CD4-positive, alpha-beta T cell treated with Interleukin-6 at 100 ng/mL for 8 hours (primary cell): Measurements from ENCODE around the gene NEU1.
"Not testable (repeated sequence)": the region's sequence is repeated elsewhere in the genome, so short reads cannot be mapped to it uniquely, and the experiment has no call there.

Experiments used
- DNase-seq: peaks from one replicate; pipeline ENCODE4 v3.0.0-alpha.2; 2020; ENCODE audit warnings: mixed read lengths, low spot score

Gene NEU1

DNA sequence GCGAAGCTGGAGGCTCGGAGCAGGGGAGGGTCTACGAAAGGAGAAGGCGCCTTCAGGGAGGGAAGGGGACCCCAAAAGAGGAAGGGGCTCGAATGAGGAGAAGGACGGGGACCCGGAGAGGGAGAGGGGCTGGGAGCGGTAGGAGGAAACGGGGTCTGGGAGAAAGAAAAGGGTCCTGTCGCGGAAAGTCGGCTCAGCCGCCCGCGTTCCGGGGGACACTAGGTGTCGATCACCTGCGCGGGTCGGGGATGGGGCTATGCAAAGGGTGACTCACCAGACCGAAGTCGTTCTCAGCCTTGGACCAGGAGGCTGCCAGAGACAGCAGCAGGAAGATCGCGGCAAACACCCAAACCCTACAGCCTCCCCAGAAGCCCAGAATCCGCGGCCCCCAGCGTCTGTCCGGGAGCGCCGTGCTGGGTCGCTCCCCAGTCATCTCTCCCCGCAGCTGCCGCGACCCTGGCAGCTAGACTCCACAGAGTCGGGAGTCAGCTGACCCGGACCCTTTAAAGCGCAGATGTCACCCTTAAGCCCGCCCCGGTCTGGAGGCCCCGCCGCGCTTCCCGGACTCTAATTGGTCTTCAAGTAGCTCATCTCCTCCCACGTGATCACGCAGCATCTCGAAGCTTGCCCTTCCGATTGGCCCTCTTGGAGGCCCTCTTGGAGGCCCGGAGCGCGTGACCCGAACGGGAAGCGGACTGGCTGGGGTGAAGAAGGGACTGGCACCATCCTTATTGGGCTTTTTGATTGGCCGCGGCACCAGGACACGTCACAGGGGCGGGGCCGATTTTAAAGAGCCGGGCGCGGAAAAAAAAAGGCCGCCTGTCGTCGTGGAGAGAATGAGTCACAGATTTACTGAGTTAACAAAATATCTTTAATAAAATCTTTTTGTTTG lies at the start of gene NEU1:
Gene NEU1 (minus strand): TSS at position 478 of the 892 bp plus-strand sequence. CDS start 45 bp downstream, at position 433.
- DNase-seq = peak; percentile 100

- DNase-seq = no peak
Measured at GRCh38 chr6:31911826-31912585, 49.4 kb upstream of the NEU1 start.

- not testable (repeated sequence) for DNase-seq
Measured at GRCh38 chr6:31909298-31909697, 46.7 kb upstream of the NEU1 start.

DNA sequence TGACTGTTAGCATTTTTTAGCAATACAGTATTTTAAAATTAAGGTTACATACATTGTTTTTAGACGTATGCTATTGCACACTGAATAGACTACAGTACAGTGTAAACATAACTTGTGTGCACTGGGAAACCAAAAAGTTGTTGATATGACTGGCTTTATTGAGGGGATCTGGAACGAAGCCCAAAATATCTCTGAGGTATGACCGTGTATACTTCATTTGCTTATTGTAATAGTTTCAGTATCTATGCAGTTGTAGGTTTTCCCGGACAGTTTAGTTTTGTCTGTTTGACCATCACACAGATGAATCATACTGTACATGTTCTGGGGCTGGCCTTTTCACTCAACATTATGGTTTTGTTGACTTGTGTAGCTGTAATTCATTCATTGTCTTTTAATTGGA lies 46.2 kb upstream of the NEU1 start:
- DNase-seq = no peak

DNA sequence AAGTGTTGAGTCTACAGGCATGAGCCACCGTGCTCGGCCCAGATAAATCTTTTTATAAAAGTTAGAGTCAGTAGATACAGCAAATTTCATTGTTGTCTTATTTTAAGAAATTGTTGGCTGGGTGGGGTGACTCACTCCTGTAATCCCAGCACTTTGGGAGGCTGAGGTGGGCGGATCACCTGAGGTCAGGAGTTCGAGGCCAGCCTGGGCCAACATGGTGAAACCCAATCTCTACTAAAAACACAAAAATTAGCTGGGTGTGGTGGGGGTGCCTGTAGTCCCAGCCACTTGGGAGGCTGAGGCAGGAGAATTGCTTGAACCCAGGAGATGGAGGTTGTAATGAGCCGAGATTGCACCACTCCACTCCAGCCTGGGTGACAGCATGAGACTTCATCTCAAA lies 45.6 kb upstream of the NEU1 start:
- DNase-seq = not testable (repeated sequence)

DNA sequence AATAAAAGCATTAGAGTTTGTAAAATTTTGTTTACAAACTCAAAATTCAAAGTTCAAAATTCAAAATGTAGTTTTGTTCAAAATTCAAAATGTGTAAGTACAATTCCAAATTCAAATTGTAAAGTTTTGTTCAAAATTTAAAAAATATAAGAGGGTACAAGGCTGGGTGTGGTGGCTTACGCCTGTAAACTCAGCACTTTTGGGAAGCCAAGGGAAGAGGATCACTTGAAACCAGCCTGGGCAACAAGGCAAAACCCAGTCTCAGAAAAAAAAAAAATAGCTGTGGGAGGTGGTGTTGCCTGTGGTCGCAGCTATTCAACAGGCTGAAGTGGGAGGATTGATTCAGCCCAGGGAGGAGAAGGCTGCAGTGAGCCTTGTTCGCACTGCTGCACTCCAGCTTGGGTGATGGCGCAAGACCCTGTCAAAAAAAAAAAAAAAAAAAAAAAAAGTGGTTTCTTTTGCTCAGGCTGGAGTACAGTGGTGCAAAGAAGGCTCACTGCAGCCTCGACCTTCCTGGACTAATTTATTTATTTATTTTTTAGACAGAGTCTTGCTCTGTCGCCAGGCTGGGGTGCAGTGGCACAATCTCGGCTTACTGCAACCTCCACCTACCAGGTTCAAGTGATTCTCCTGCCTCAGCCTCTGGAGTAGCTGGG lies 44.7 kb upstream of the NEU1 start:
- no peak for DNase-seq

DNA sequence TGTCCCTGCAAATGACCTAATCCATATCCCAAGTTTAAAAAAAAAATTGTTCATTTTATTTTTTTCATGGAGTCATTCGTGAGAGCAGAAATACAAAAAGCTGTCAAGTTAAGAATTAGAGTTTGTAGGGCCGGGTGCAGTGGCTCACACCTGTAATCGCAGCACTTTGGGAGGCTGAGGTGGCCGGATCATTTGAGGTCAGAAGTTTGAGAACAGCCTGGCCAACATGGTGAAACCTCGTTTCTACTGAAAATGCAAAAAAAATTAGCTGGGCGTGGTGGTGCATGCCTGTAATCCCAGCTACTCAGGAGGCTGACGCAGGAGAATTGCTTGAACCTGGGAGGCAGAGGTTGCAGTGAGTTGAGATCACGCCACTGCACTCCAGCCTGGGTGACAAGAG lies 44.1 kb upstream of the NEU1 start:
- not testable (repeated sequence) for DNase-seq

DNA sequence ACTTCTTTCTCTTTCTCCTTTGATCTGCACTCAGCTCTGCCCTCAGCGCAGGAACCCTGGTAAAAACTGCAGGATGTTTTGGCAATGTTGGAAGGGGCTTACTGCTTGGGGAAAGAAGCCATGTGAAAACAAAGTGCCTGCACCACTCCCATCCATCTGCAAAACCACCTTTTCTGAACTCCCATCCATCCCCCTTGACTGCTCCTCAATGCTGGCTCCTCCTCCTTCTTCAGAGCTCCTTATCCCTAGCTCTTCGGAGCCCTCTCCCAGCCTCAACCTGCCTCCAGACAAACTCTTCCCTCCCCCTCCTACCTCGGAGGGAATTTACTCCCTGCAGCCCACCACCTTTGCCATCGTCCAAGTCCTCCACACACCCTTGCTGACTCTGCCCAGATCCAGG lies 43.5 kb upstream of the NEU1 start:
- DNase-seq = no peak

GRCh38 chr6:31905041-31905440 lies 42.4 kb upstream of the NEU1 start:
- no peak for DNase-seq

DNA sequence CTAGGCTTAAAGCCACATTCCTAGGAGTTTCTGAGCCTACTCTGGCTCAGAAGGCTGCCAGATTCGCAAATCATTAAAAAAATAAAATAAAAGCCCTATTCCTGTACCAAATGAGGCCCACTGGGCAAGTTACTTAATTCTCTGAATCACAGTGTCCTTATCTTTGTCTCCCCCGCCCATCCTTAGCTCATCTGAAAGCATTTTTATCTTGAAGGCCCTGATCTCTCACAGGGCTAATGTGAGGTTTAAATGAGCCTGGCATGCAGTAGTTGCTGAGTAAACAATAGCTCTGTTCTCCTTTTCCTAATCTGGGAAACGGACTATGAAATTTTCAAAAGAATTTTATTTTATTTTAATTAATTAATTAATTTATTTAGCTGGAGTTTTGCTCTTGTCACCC lies 41.3 kb upstream of the NEU1 start:
- no peak for DNase-seq

DNA sequence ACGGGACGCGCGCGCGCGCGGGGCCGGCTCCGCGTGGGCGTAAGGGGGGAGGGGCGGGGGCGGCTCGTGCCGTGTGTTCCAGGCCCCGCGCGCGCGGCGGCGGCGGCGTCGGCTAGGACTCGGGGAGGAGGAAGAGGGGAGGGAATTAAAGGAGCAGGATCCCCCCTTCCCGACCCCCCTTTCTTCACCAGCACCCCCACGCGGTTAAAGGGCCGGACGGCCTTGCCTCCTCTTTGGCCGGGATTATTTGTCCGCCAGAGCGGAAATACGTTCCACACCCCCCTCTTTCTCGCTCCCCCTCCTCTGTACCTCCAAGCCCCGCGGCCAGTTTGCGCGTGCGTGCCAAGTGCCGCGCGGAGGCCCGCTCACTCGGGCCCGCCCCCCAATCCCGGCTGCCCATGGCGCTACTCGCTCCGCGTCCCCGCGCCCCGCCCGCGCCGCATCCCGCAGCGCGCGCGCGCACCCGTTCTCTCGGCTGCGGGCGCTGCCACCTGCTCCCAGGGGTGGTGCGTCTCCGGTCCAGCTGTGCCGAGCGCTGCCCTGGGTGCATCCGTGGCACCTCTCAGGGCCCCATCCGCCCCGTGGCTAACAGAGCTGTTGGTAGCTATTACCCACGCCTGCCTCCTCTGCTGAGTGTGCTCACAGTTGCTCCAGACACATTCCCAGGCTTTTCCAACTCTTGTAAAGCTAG lies 39.5 kb upstream of the NEU1 start, which contains the start of gene ZBTB12:
Gene ZBTB12 (minus strand): TSS at position 134 of the 691 bp plus-strand sequence. CDS start 781 bp downstream, outside the sequence.
- peak; percentile 86 for DNase-seq

DNA sequence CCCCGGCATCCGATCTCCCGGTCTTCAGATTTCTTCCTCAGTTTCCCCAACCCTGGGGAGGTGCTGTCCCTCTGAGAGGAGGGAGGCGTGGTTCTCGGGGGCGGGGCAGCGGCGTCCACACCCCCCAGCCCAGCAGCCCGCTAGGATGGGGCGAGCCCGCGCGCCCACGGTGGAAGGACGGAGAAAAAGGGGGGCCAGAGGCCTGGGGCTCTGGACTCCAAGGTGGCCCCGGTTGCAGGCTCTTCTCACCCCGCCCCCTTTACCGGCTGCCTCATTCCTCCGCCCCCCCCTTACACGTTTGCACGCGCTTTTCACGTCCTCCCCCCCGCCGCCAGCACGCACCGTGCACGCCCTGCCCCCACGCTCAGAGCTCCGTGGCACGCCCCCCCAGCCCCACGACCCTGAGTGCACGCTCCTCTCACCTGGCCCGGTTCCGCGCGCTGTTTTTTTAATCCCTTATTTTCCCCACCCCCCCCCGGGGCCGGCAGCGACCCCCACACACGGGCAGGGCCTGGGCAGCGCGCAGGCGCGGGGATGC lies 38.9 kb upstream of the NEU1 start:
- DNase-seq = peak; percentile 68

DNA sequence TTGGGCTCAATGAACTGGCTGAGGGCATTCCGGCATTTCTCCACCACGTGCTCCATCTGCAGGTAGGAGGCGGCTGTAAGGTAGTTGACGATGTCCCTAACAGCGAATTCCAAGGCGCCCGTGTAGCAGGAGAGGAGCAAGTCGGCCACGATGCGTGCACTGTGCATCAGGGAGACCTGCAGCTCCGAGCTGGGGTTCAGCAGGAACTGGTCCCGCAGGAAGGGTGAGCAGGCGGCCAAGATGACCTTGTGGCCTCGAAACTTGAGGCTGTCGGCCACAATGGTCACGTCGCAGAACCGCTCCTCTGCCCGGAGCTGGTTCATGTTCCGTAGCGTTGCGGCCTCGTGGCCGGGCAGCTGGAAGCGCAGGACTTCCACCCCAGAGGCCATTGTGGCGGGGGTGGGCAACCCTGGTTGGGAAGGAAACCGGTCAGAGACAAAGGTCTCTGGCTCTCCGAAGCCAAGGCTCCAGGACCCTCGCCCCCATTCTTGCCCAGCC lies 38.3 kb upstream of the NEU1 start:
- no peak for DNase-seq

DNA sequence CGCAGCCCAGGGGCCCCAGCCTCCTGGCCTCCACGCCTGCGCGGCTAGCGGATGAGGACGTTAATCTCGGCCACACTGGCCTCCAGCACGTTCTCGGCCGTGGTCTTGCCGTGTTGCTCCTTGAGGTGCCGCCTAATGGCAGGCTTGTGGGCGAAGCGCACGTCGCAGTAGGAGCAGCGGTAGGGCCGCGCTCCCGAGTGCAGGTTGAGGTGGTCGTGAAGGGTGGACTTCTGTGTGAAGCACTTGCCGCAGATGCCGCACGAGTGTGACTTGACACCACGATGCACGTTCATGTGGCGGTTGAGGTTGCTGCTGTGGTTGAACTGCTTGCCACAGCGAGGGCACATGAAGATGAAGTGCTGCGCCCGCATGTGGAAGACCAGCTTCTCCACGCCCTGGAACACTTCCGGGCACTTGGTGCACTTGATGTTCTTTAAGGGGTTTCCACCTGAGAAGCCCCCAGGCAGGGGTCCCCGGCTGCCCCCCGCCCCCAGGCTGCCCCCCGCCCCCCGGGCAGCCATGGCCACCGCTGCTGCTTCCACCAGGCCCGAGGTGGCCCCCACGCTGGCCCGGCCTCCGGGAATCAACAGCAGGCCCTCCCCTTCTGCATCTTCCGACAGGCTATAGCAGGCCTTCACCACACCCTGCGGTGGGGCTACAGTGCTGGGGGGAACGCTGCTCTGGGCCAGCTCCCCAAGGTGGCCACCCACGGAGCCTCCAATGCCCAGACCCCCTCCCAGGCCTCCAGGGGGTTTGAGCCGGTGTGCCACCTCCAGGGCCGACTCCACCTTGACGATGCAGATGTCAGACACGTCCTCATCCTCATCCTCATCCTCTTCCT lies 37.5 kb upstream of the NEU1 start:
- DNase-seq = no peak

DNA sequence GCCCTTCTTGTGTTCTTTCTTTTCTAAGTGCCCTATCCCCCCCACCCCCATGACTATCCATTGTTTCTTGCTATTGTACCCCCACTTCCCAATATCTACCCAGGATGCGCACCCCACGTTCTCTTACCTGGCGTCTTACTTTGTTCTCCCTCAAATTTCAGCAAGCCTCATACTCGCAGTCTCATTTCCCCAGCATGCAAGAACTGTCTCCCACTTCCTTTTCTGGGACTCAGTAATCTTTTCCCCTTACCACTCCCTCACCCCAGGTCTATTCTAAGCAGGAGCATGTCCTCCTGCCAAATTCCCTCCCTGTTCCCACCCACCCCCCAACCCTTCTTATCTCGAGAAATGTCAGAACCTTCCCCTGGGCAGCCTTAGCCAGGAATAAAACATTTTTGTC lies 36.6 kb upstream of the NEU1 start:
- no peak for DNase-seq

- DNase-seq = peak; percentile 55
Measured at GRCh38 chr6:31898383-31899011, 35.9 kb upstream of the NEU1 start.

- DNase-seq = peak; percentile 82
Measured at GRCh38 chr6:31897612-31898382, 35.2 kb upstream of the NEU1 start, which contains the start of gene EHMT2. Gene EHMT2 (minus strand): TSS chr6:31897698. CDS start chr6:31897677, 21 bp downstream.

- DNase-seq = no peak
Measured at GRCh38 chr6:31896856-31897611, 34.4 kb upstream of the NEU1 start.
